HCT116 (cell line): ENCODE data around the gene RNPS1. TPM values are rescaled to one million over a fixed set of nuclear protein-coding genes. Genes with fewer than 3 reads are reported as not detected.

ENCODE experiments used
- ATAC-seq: fragments of 200-7000 bp; cut with Tn5 transposase; 2 replicates; pipeline ENCODE4 v1.9.1; 2020; ENCODE audit warnings: mild to moderate bottlenecking, moderate library complexity
- BruUV-seq: library from RNA; stranded (reverse); fragments of 400-500 nt; replicated peaks from 2 replicates; lab custom pipeline; 2021; lab: Mats Ljungman, UMichigan
- CTCF ChIA-PET: fragments of 300-600 bp; sonication (Branson Sonifier 250); formaldehyde crosslinking; loops from one replicate; lab custom pipeline; 2021; ENCODE audit warnings: antibody characterized with exemption; lab: Charles Lee
- POLR2A ChIA-PET: fragments of 300-600, 350-600 bp; sonication (Branson Sonifier 250); formaldehyde crosslinking; loops from one replicate; lab custom pipeline; 2021; ENCODE audit warnings: antibody characterized with exemption; lab: Charles Lee
- RAD21 ChIA-PET, 2 experiments: fragments of 300-600 bp; sonication (Branson Sonifier 250); formaldehyde crosslinking; loops; one replicate each; lab custom pipeline; 2023; ENCODE audit warnings: low total read pairs in 2 of 2; ENCODE audit not compliant: uncharacterized antibody in 2 of 2, unreplicated experiment in 2 of 2, low non-redundant PET in 1 of 2; lab: Charles Lee
- DNase-seq: peaks from one replicate; pipeline ENCODE4 v3.0.0-alpha.2; 2010; ENCODE audit warnings: low read depth, low spot score
- H2AFZ ChIP-seq: fragments of 200-600 bp; shearing (Covaris generic), sonication (generic); 2 replicates; pipeline ENCODE4 v1.6.1; 2017; ENCODE audit warnings: low read depth, mixed run types, mixed read lengths, antibody characterized with exemption, low read length; ENCODE audit not compliant: poor library complexity, severe bottlenecking
- H3K27ac ChIP-seq: 2 replicates; pipeline ENCODE4 v1.5.1; 2012; ENCODE audit warnings: low read depth, low read length
- H3K27me3 ChIP-seq: fragments of 200-600 bp; sonication (generic); 2 replicates; pipeline ENCODE4 v1.6.1; 2016; ENCODE audit warnings: mixed run types, low read length, mixed read lengths; ENCODE audit not compliant: insufficient read depth
- H3K36me3 ChIP-seq, 2 experiments: fragments of 200-500 bp in 1 of 2; fragments of 200-600 bp in 1 of 2; sonication (Bioruptor generic) in 1 of 2; sonication (generic) in 1 of 2; 2 replicates each; pipeline versions ENCODE4 v1.5.1 to v1.6.1; 2014 to 2016; ENCODE audit warnings: low read length in 2 of 2, inconsistent platforms in 1 of 2, mixed read lengths in 1 of 2, mixed run types in 1 of 2; ENCODE audit not compliant: insufficient read depth in 2 of 2, control insufficient read depth in 1 of 2
- H3K4me1 ChIP-seq, 2 experiments: fragments of 200-600 bp in 1 of 2; sonication (generic) in 1 of 2; 2 replicates each; pipeline versions ENCODE4 v1.5.1 to v1.6.1; 2012 to 2017; ENCODE audit warnings: low read length in 2 of 2, inconsistent platforms in 1 of 2, mild to moderate bottlenecking in 1 of 2, mixed read lengths in 1 of 2, mixed run types in 1 of 2, moderate library complexity in 1 of 2; ENCODE audit not compliant: insufficient read depth in 2 of 2, control insufficient read depth in 1 of 2
- H3K4me2 ChIP-seq: fragments of 200-600 bp; sonication (generic); 2 replicates; pipeline ENCODE4 v1.6.1; 2017; ENCODE audit warnings: mixed run types, low read length, mixed read lengths
- H3K4me3 ChIP-seq, 2 experiments: fragments of 200-600 bp in 1 of 2; sonication (generic) in 1 of 2; replicated peaks in 1 of 2; 2 replicates each; pipeline ENCODE4 v1.5.1; 2011 to 2016; ENCODE audit warnings: low read length in 2 of 2, control low read depth in 1 of 2, low read depth in 1 of 2, mild to moderate bottlenecking in 1 of 2, mixed read lengths in 1 of 2, mixed run types in 1 of 2
- H3K79me2 ChIP-seq: fragments of 200-600 bp; sonication (generic); 2 replicates; pipeline ENCODE4 v1.6.1; 2017; ENCODE audit warnings: mild to moderate bottlenecking, mixed run types, low read length, moderate library complexity, mixed read lengths; ENCODE audit not compliant: insufficient read depth
- H3K9ac ChIP-seq: fragments of 200-600 bp; sonication (generic); 2 replicates; pipeline ENCODE4 v1.6.1; 2016; ENCODE audit warnings: low read length, mixed read lengths
- H3K9me2 ChIP-seq: fragments of 200-600 bp; sonication (generic), shearing (Covaris generic); 2 replicates; pipeline ENCODE4 v1.6.1; 2017; ENCODE audit warnings: mixed run types, mild to moderate bottlenecking, moderate library complexity; ENCODE audit not compliant: insufficient read depth
- H3K9me3 ChIP-seq, 2 experiments: fragments of 200-500 bp in 1 of 2; fragments of 200-600 bp in 1 of 2; sonication (Bioruptor generic) in 1 of 2; sonication (generic) in 1 of 2; 2 replicates each; pipeline ENCODE4 v1.6.1; 2014 to 2017; ENCODE audit warnings: low read length in 2 of 2, mixed read lengths in 2 of 2, inconsistent platforms in 1 of 2, low read depth in 1 of 2, mild to moderate bottlenecking in 1 of 2, mixed run types in 1 of 2, moderate library complexity in 1 of 2; ENCODE audit not compliant: control insufficient read depth in 1 of 2, insufficient read depth in 1 of 2
- H4K20me1 ChIP-seq: fragments of 200-600 bp; sonication (generic), shearing (Covaris generic); 2 replicates; pipeline ENCODE4 v1.6.1; 2017; ENCODE audit warnings: mixed run types, mild to moderate bottlenecking, moderate library complexity; ENCODE audit not compliant: insufficient read depth
- ATF3 ChIP-seq: IDR thresholded peaks from 2 replicates; pipeline ENCODE4 v1.6.1; 2012
- CBX3 ChIP-seq: IDR thresholded peaks from 2 replicates; pipeline ENCODE4 v1.6.1; 2012; ENCODE audit warnings: low read depth
- CEBPB ChIP-seq: IDR thresholded peaks from 2 replicates; pipeline ENCODE4 v1.6.1; 2012; ENCODE audit warnings: low read depth
- CTCF ChIP-seq, 3 experiments: fragments of 200-600 bp in 1 of 3; sonication (generic) in 1 of 3; IDR thresholded peaks in 2 of 3; conservative IDR thresholded peaks in 1 of 3; 2 replicates each; pipeline ENCODE4 v1.5.1; 2012 to 2017; ENCODE audit warnings: low read depth in 2 of 3, low read length in 2 of 3, antibody characterized with exemption in 1 of 3, borderline replicate concordance in 1 of 3, control low read depth in 1 of 3, mild to moderate bottlenecking in 1 of 3, mixed read lengths in 1 of 3, mixed run types in 1 of 3, moderate library complexity in 1 of 3; ENCODE audit not compliant: insufficient read depth in 1 of 3
- ELF1 ChIP-seq: IDR thresholded peaks from 2 replicates; pipeline ENCODE4 v1.6.1; 2012; ENCODE audit warnings: low read depth, borderline replicate concordance
- EZH2 ChIP-seq: fragments of 200-600 bp; sonication (generic); IDR thresholded peaks from 2 replicates; pipeline ENCODE4 v1.6.1; 2017; ENCODE audit warnings: antibody characterized with exemption, mixed run types
- EZH2phosphoT487 ChIP-seq: fragments of 200-600 bp; IDR thresholded peaks from 2 replicates; pipeline ENCODE4 v1.6.1; 2018; ENCODE audit warnings: antibody characterized with exemption, borderline replicate concordance
- FOSL1 ChIP-seq: IDR thresholded peaks from 2 replicates; pipeline ENCODE4 v1.6.1; 2012; ENCODE audit warnings: low read depth
- MAX ChIP-seq: IDR thresholded peaks from 2 replicates; pipeline ENCODE4 v1.6.1; 2012
- POLR2A ChIP-seq: IDR thresholded peaks from 2 replicates; pipeline ENCODE4 v1.7.0; 2011; ENCODE audit warnings: borderline replicate concordance; ENCODE audit not compliant: insufficient read depth, insufficient read length; ENCODE audit errors: extremely low read depth
- POLR2AphosphoS5 ChIP-seq: IDR thresholded peaks from 2 replicates; pipeline ENCODE4 v1.6.1; 2011; ENCODE audit warnings: mild to moderate bottlenecking, low read depth, low read length, moderate library complexity
- RAD21 ChIP-seq: IDR thresholded peaks from 2 replicates; pipeline ENCODE4 v1.6.1; 2012; ENCODE audit warnings: low read depth, mild to moderate bottlenecking
- SP1 ChIP-seq: IDR thresholded peaks from 2 replicates; pipeline ENCODE4 v1.6.1; 2012; ENCODE audit warnings: low read depth
- ZBTB33 ChIP-seq: IDR thresholded peaks from 2 replicates; pipeline ENCODE4 v1.6.1; 2011; ENCODE audit warnings: mild to moderate bottlenecking, low read length, moderate library complexity; ENCODE audit not compliant: insufficient replicate concordance; ENCODE audit errors: extremely low read depth
- ZFX ChIP-seq: fragments of 450-650 bp; IDR thresholded peaks from 2 replicates; pipeline ENCODE4 v1.6.1; 2017
- intact Hi-C: fragments of 100-400 bp; cut with micrococcal nuclease; formaldehyde crosslinking; loops from 2 replicates; pipeline ENCODE4 v1.10.0; 2022
- total RNA-seq: library from RNA; stranded (reverse); gene quantifications from one replicate; pipeline ENCODE4 v1.2.1, GENCODE V29; 2021; ENCODE audit not compliant: unreplicated experiment

The RNPS1 gene
- total RNA-seq, 1 experiment from 2014 or later, result 257 TPM

GRCh38 chr16:2288726-2289125, 20.8 kb upstream of the RNPS1 start:
- intact Hi-C loops, result no loop called here
- Histone ChIP-seq H3K4me3 (no peak overlapping the region), H3K4me2 (no peak overlapping the region), H4K20me1 (no peaks in the 10 kb centered on the region), H3K27ac (no peak overlapping the region), H3K36me3 (no peaks in the 10 kb centered on the region), H3K9ac (no peak overlapping the region), H3K4me1 (no peaks in the 10 kb centered on the region), H2AFZ (no peak overlapping the region), H3K79me2 (no peaks in the 10 kb centered on the region), H3K9me3 (no peaks in the 10 kb centered on the region), H3K9me2 (no peaks in the 10 kb centered on the region), H3K27me3 (no peaks in the 10 kb centered on the region)
- ChIA-PET POLR2A (no interaction called here), RAD21 (no interaction called here), CTCF (no interaction called here)
- ATAC-seq (no peak), DNase-seq (no peak)
- no peak for TF ChIP-seq CEBPB
- no peak for TF ChIP-seq ATF3
- no peak for TF ChIP-seq POLR2A
- TF ChIP-seq CTCF (IDR thresholded peaks at IDR 0.05 in 2 of 3, conservative IDR thresholded peaks at IDR 0.05 in 1 of 3; ENCODE audit: borderline replicate concordance in 1 of 3, insufficient read depth in 1 of 3, low read depth in 2 of 3, low read length in 2 of 3), result no peak
- TF ChIP-seq CBX3, result no peak
- BruUV-seq, result no TSS peak

- ChIA-PET RAD21 (no interaction called here), POLR2A (no interaction called here), CTCF (no interaction called here)
- Histone ChIP-seq H3K4me3 (no peak overlapping the region), H3K27me3 (no peaks in the 10 kb centered on the region), H2AFZ (no peak overlapping the region), H3K4me2 (no peak overlapping the region), H3K79me2 (no peaks in the 10 kb centered on the region), H4K20me1 (no peaks in the 10 kb centered on the region), H3K9me2 (no peaks in the 10 kb centered on the region), H3K9ac (no peak overlapping the region), H3K27ac (no peak overlapping the region), H3K36me3 (no peaks in the 10 kb centered on the region), H3K4me1 (no peaks in the 10 kb centered on the region), H3K9me3 (no peaks in the 10 kb centered on the region)
- BruUV-seq, result no TSS peak
- DNase-seq (no peak), ATAC-seq (no peak)
- intact Hi-C loops, result no loop called here
- no peak for TF ChIP-seq POLR2AphosphoS5
- TF ChIP-seq ZBTB33, result no peak
- no peak for TF ChIP-seq ELF1
- TF ChIP-seq EZH2, result no peak
- no peak for TF ChIP-seq RAD21
- TF ChIP-seq ZFX, result no peak
- TF ChIP-seq MAX, result no peak
- no peak for TF ChIP-seq ATF3
- no peak for TF ChIP-seq FOSL1
- no peak for TF ChIP-seq SP1
- no peak for TF ChIP-seq EZH2phosphoT487
Observed at GRCh38 chr16:2287916-2288547, 20.1 kb upstream of the RNPS1 start.
